HS-5 (cell line): ENCODE data around the gene CD22.
A peak's percentile ranks its signal among the peaks of the same experiment; 100 is the strongest.
"Not testable (repeated sequence)": the region's sequence is repeated elsewhere in the genome, so short reads cannot be mapped to it uniquely, and the experiment has no call there.

Source experiments
- DNase-seq: peaks from one replicate; pipeline ENCODE4 v3.0.0-alpha.2; 2012; ENCODE audit warnings: low read depth

The CD22 gene

GRCh38 chr19:35341565-35342225 is 12.7 kb downstream of the CD22 start:
- no peak for DNase-seq

- DNase-seq = no peak
Observed at GRCh38 chr19:35342430-35342829, 13.4 kb downstream of the CD22 start.

GRCh38 chr19:35344511-35345031 is 15.6 kb downstream of the CD22 start:
- DNase-seq = no peak

GRCh38 chr19:35345671-35346111 is 16.7 kb downstream of the CD22 start:
- DNase-seq = no peak

GRCh38 chr19:35346193-35347052 is 17.4 kb downstream of the CD22 start:
- no peak for DNase-seq

- no peak for DNase-seq
Observed at GRCh38 chr19:35347171-35347929, 18.4 kb downstream of the CD22 start, which contains the start of gene FFAR1. Gene FFAR1 (plus strand): TSS chr19:35347902. CDS start chr19:35351552, 3,650 bp downstream.

- DNase-seq = no peak
Observed at GRCh38 chr19:35347930-35348298, 18.9 kb downstream of the CD22 start.

- DNase-seq = no peak
Observed at GRCh38 chr19:35348911-35349611, 20.1 kb downstream of the CD22 start.

GRCh38 chr19:35349614-35350521 is 20.9 kb downstream of the CD22 start:
- DNase-seq = no peak

- no peak for DNase-seq
Observed at GRCh38 chr19:35350591-35350990, 21.6 kb downstream of the CD22 start.

GRCh38 chr19:35351411-35352176 is 22.6 kb downstream of the CD22 start:
- no peak for DNase-seq

GRCh38 chr19:35352177-35352447 is 23.1 kb downstream of the CD22 start:
- no peak for DNase-seq

GRCh38 chr19:35352448-35353304 is 23.7 kb downstream of the CD22 start:
- DNase-seq = peak; percentile 42

- DNase-seq = no peak
Observed at GRCh38 chr19:35353635-35354034, 24.6 kb downstream of the CD22 start.

GRCh38 chr19:35354898-35355297 is 25.9 kb downstream of the CD22 start:
- DNase-seq = no peak

- no peak for DNase-seq
Observed at GRCh38 chr19:35355791-35356460, 26.9 kb downstream of the CD22 start.

GRCh38 chr19:35357867-35358573 is 29.0 kb downstream of the CD22 start, which contains the start of gene FFAR3:
Gene FFAR3 (plus strand): TSS chr19:35358460. CDS start chr19:35358891, 431 bp downstream.
- no peak for DNase-seq

GRCh38 chr19:35358834-35359233 is 29.8 kb downstream of the CD22 start:
- not testable (repeated sequence) for DNase-seq
